Right ventricle myocardium inferior (tissue), 1 donor: ENCODE measurements around the gene TCF4. TPM values are rescaled to one million over a fixed set of nuclear protein-coding genes. Genes with fewer than 3 reads are reported as not detected.
A peak's percentile ranks its signal among the peaks of the same experiment; 100 is the strongest.

ENCODE experiments used
- ATAC-seq: fragments of 200-7000 bp; cut with Tn5 transposase; one replicate; pipeline ENCODE4 v1.9.1; 2020; ENCODE audit warnings: mild to moderate bottlenecking, moderate library complexity
- DNase-seq: peaks from one replicate; pipeline ENCODE4 v3.0.0; 2021; ENCODE audit errors: missing footprints
- intact Hi-C: fragments of 100-400 bp; cut with DNase I; formaldehyde crosslinking; loops from one replicate; pipeline ENCODE4 v1.11.0; 2022
- total RNA-seq: library from RNA; stranded (reverse); fragmentation: NEBNext Ultra II Directional; extraction: Animal tissue kit (Norgen Biotek cat#: 25700); gene quantifications from one replicate; pipeline ENCODE4 v1.2.1, GENCODE V29; 2021
- donor health status: DM: no; HTN: yes; CAD: no; lungs with severe emphysema.

Gene TCF4
- total RNA-seq, 1 donor from 2014 or later, result 57.8 TPM

- intact Hi-C loops, result loop anchor here (10.0 kb wide), 1 partner anchor 259 kb away; no protein-coding TSS in a partner anchor
- ATAC-seq, result peak; percentile 52
- no peak for DNase-seq
These were observed 71.9 kb downstream of the TCF4 start for GRCh38 chr18:55515941-55516710.

- ATAC-seq (peak; percentile 70), DNase-seq (no peak)
- intact Hi-C loops, result loop anchor here (10.0 kb wide), 1 partner anchor 260 kb away; no protein-coding TSS in a partner anchor
These were observed 72.8 kb downstream of the TCF4 start for GRCh38 chr18:55515214-55515613.

GRCh38 chr18:55513161-55513560 lies 74.8 kb downstream of the TCF4 start:
- intact Hi-C loops, result loop anchor here (5.0 to 10.0 kb wide), 2 partner anchors 91 to 262 kb away; no protein-coding TSS in a partner anchor
- DNase-seq, result no peak
- no peak for ATAC-seq

DNA sequence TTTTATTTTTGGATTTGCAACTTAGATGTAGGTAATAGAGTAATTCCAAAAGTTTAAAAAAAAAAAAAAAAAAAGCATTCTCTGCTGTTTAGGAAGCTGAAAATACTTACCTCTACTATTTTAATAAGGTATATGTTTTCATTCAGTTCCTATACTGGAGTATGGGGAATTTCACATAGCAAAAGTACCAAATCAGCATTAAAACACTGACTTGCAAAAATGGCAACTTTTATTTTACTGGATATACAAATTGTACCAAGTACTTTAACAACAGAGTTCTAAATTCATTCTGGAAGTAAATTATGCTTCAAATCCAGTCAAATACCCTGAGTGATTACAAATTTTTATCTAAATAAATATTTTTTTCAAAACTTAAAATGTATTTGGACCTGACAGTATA lies 76.7 kb downstream of the TCF4 start:
- ATAC-seq, result no peak
- intact Hi-C loops, result loop anchor here (5.0 to 10.0 kb wide), 2 partner anchors 89 to 264 kb away; no protein-coding TSS in a partner anchor
- DNase-seq, result no peak

DNA sequence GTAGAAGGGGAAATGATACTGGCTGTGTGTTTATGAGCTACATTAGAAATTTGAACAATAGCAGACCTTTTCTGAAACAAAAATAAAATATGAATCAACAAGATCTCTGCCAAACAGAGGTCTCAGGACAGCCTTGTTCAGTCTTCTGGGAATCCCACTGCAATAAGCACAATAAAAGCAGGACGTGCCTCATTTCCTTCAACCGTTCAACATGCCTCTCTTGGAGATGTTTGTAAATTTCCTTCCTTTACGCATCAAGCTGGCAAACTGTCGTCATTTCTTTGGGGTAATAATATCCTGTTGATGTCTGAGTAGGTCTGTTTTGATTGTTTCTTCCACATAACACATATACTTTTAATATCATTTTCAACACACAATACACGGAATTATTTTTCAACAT lies 77.2 kb downstream of the TCF4 start:
- DNase-seq, result no peak
- ATAC-seq, result peak; percentile 72
- intact Hi-C loops, result loop anchor here (5.0 to 10.0 kb wide), 2 partner anchors 89 to 264 kb away; no protein-coding TSS in a partner anchor

GRCh38 chr18:55509631-55510324 lies 78.2 kb downstream of the TCF4 start:
- no peak for DNase-seq
- no peak for ATAC-seq
- intact Hi-C loops, result loop anchor here (2.0 to 10.0 kb wide), 4 partner anchors 79 to 265 kb away; partner anchors contain the start of gene TCF4

GRCh38 chr18:55508651-55509050 lies 79.3 kb downstream of the TCF4 start:
- ATAC-seq (no peak), DNase-seq (no peak)
- intact Hi-C loops, result loop anchor here (2.0 to 10.0 kb wide), 2 partner anchors 80 to 184 kb away; partner anchors contain the start of gene TCF4

DNA sequence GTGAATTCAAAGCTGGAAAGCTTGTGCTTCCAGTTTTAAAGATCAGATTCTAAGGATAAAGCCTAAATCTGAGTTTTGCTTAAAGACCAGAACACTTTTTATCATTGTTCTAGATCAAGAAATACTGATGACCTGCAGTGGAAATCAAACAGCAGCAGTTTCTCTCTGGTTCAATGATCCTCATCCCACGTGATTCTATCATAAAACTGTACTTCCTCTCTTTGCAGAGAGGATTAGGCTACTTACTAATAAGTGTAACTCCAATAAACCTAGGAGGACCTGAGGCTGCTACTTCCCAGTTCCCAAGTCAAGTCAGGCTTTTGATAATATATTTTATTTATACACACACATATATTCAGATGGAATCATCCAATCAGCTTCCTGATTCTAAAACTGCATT lies 81.9 kb downstream of the TCF4 start:
- ATAC-seq, result no peak
- no peak for DNase-seq
- intact Hi-C loops, result loop anchor here (10.0 kb wide), 1 partner anchor 181 kb away; no protein-coding TSS in a partner anchor

DNA sequence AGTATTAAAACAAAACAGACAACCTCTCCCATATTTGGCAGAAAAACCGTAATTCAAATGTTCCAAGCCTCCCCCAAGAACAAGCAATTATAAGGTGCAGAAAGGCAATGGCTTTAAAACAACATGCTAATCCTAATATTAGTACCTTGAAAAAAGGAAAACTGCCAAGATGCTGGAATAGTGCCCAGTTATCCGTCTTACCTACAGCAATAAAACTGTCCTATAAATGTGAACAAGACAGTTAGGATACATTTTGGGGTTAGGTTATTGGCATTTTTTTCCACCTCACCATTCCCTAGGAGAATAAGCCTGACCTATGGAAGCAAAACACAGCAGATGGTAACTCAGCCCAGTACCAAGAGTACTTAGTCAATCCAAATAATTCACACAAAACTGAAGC lies 83.2 kb downstream of the TCF4 start:
- ATAC-seq (no peak), DNase-seq (no peak)
- intact Hi-C loops, result loop anchor here (10.0 kb wide), 1 partner anchor 180 kb away; no protein-coding TSS in a partner anchor

DNA sequence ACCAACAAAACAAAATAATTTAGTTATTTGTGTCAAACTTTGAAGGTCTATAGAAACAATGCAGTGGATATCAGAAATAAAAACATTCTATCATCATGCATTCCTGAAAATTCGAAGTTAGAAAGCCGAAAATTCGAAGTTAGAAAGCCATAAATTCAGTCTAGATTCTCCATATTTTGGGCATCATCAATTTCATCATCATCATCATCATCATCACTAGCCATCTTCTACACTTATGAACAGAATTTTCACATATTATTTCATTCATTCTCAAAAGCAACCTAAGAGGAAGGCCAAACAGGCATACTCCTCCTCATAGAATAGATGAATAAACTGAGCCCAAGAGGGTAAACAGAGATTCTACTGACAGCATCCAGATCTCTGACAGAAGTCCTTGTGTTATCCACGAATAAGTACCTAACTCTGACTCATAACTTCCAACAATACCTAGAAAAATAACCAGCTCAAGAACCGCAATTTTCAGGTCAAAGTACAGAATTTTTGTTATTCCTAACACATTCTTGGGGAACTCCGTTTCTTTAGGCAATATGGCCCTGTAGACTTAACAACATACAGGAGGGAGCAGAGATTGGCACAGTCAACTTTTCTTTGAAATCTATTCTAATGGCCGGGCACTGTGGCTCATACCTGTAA lies 84.7 kb downstream of the TCF4 start:
- ATAC-seq, result no peak
- DNase-seq, result no peak
- intact Hi-C loops, result loop anchor here (10.0 kb wide), 1 partner anchor 178 kb away; no protein-coding TSS in a partner anchor

GRCh38 chr18:55501982-55502710 lies 85.8 kb downstream of the TCF4 start:
- ATAC-seq (no peak), DNase-seq (no peak)
- intact Hi-C loops, result loop anchor here (10.0 kb wide), 1 partner anchor 177 kb away; no protein-coding TSS in a partner anchor

DNA sequence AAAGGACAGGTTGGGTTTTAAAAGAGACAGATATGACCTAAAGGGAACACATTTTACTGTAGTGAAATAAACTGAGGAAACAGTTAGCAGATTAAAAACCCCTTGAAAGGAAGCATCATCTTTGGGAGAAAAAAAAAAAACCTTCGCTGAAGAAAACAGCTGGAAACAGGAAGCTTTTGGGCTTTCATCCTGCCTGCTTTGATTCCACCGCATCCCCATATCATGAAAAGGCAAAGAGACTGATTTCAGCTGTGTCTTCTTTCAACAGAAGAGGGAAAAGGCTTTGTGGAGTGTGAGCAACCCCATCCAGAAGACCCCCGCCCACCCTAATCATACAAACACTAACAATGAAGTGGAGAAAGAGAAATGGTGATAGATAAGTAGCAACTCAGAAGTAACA lies 86.4 kb downstream of the TCF4 start:
- DNase-seq, result no peak
- intact Hi-C loops, result loop anchor here (10.0 kb wide), 1 partner anchor 177 kb away; no protein-coding TSS in a partner anchor
- ATAC-seq, result no peak

GRCh38 chr18:55500316-55501086 lies 87.5 kb downstream of the TCF4 start:
- ATAC-seq (no peak), DNase-seq (no peak)
- intact Hi-C loops, result loop anchor here (10.0 kb wide), 1 partner anchor 176 kb away; no protein-coding TSS in a partner anchor

DNA sequence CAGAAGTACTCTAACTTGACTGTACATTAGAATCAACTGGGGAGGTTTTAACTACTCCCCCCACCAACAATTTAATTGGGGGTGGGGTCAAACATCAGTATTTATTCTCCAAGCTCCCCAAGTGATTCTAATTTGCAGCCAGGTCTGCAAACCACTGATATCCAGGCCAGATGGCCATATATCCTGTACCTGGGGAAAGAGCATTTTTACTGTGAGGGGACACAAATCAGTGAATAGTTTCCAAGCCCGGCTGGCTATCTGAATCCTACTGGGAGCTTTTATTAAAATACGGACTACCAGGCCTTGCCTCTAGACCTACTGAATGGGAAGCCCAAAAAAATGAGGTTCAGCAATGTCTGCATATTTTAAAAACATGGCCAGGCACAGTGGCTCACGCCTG lies 88.5 kb downstream of the TCF4 start:
- intact Hi-C loops, result no loop called here
- ATAC-seq, result no peak
- DNase-seq, result no peak

DNA sequence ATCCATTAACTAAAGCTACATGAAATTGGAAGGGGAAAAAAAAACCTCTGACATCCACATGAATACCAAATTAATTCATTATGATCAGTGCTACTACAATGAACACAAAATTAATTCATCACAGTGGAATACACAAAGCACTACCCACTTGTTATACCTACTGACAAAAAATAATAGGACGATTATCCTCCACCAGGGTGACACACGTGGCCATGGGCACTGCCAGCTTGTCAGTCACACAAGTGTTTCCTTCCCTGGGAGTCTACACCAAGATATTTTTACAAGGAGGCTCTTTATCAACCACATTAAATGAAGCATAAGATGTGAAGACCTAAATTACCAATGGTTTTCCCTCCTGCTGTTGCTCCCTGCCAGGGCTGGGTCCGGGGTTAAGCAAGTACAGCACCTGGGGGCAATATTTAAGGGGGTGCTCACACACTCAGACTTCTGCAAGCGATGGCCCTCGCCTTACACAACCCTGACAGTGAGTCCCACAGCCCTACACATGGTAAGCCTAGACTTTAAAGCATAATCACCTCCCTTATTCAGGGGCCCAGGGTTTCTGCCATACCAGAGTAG lies 90.1 kb downstream of the TCF4 start:
- intact Hi-C loops, result no loop called here
- DNase-seq (no peak), ATAC-seq (no peak)

- no peak for ATAC-seq
- intact Hi-C loops, result no loop called here
- no peak for DNase-seq
These were observed 93.1 kb downstream of the TCF4 start for GRCh38 chr18:55494899-55495298.

DNA sequence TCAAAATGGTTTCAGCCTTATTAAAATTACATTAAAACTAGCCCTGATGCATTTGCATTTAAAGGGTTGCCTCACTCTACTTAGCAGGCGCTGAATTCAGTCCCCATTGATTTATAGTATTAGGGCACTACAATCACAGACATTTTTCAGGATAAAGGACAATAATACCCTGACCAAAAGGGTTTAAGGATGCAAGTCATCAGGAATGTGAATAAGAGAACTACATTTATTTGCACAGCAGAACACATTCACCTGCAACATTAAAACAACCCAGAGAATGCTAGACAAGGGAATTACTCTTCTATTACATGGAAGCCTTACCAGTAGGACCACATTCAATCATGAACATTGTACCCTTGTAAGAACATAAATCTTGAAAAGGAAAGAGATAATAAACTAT lies 93.6 kb downstream of the TCF4 start:
- ATAC-seq, result no peak
- intact Hi-C loops, result no loop called here
- no peak for DNase-seq
